Adrenal gland (tissue), 12 donors: Measurements from ENCODE around the gene TP53I3. TPM values are rescaled to one million over a fixed set of nuclear protein-coding genes. Genes with fewer than 3 reads are reported as not detected.

Source experiments
- DNase-seq, 7 donors: peaks; one replicate each; pipeline ENCODE4 v3.0.0-alpha.2; 2019 to 2020
- H3K27ac ChIP-seq, 5 donors: fragments of 200-600 bp; sonication (generic) in 4 of 5; 1 replicate in 3 of 5; 2 replicates in 2 of 5; pipeline versions ENCODE4 v1.5.1 to v1.8.0; 2016 to 2020; ENCODE audit warnings: mild to moderate bottlenecking in 1 of 5
- H3K27me3 ChIP-seq: fragments of 200-600 bp; 2 replicates; pipeline ENCODE4 v1.8.0; 2021
- H3K36me3 ChIP-seq, 2 donors: fragments of 200-600 bp; replicated peaks in 1 of 2; 1 replicate in 1 of 2; 2 replicates in 1 of 2; pipeline versions ENCODE4 v1.5.1 to v1.8.0; 2018 to 2022
- H3K4me1 ChIP-seq, 2 donors: fragments of 200-600 bp; replicated peaks in 1 of 2; 1 replicate in 1 of 2; 2 replicates in 1 of 2; pipeline versions ENCODE4 v1.5.1 to v1.8.0; 2018 to 2021
- H3K4me3 ChIP-seq, 4 donors: fragments of 200-600 bp; sonication (generic) in 3 of 4; one replicate each; pipeline ENCODE4 v1.5.1; 2016 to 2018
- H3K9me3 ChIP-seq, 3 donors: fragments of 200-600 bp; sonication (generic) in 1 of 3; replicated peaks in 1 of 3; 1 replicate in 2 of 3; 2 replicates in 1 of 3; pipeline versions ENCODE4 v1.5.1 to v1.8.0; 2016 to 2021
- CTCF ChIP-seq, 6 experiments: fragments of 450-650 bp in 4 of 6; fragments of 200-600 bp in 2 of 6; sonication (generic) in 1 of 6; IDR thresholded peaks; 1 replicate in 5 of 6; 2 replicates in 1 of 6; pipeline versions ENCODE4 v1.5.1 to v1.8.0; 2016 to 2021; ENCODE audit warnings: antibody characterized with exemption in 6 of 6, mild to moderate bottlenecking in 2 of 6, moderate library complexity in 1 of 6
- POLR2A ChIP-seq, 2 donors: fragments of 450-650 bp; IDR thresholded peaks; one replicate each; pipeline ENCODE4 v1.6.1; 2017; ENCODE audit warnings: antibody characterized with exemption in 2 of 2, mild to moderate bottlenecking in 2 of 2, moderate library complexity in 1 of 2
- WGBS, 4 donors: extraction: QIAGEN DNeasy Blood & Tissue Kit in 2 of 4; methylation state at CpG; one replicate each; pipeline versions ENCODE4 v1.1.5 to v1.1.7; 2013 to 2017; 5-methylcytosine and 5-hydroxymethylcytosine counted together
- intact Hi-C, 2 donors: fragments of 100-400 bp; cut with DNase I; formaldehyde crosslinking; loops; one replicate each; pipeline versions ENCODE4 v1.14.1 to v1.15.0; 2022 to 2023
- polyA plus RNA-seq, 3 donors: library from polyadenylated mRNA; stranded (reverse); fragments of 200-250 nt in 2 of 3; fragments of 350-450 nt in 1 of 3; fragmentation: Illumina TruSeq in 1 of 3; extraction: RNeasy Lipid Tissue Mini Kit (QIAGEN cat#74804) in 1 of 3; gene quantifications; one replicate each; pipeline ENCODE4 v1.2.3, GENCODE V29; 2013 to 2014
- total RNA-seq, 9 donors: library from RNA; depleted of rRNA in 4 of 9; stranded (reverse); fragments of >200 nt in 4 of 9; fragments of 120-200 nt in 1 of 9; fragmentation: NEBNext Ultra II Directional in 1 of 9; extraction: Animal tissue kit (Norgen Biotek cat#: 25700) in 1 of 9; gene quantifications; one replicate each; pipeline versions ENCODE4 v1.1.0 to v1.2.4, GENCODE V29; 2013 to 2023
- donor health status: healthy with polysubstance abuse.
- donor health status: Bipolar disorder and iron deficiency.
- donor health status: DM: yes; HTN: yes; CAD: no.
- donor health status: DM: no; HTN: no; CAD: no.
- donor health status: DM: no; HTN: no; CAD: no.
- donor health status: DM: yes; HTN: yes; CAD: no.

TP53I3 gene
- total and polyA plus RNA-seq, 12 donors = 18.4 to 50.0 (median 27.3) TPM

GRCh38 chr2:24121469-24121868 is 36.8 kb upstream of the TP53I3 start:
- no peaks in the 10 kb centered on the region for H3K27me3 ChIP-seq
- no peak overlapping the region for H3K27ac ChIP-seq
- no peaks in the 10 kb centered on the region for H3K9me3 ChIP-seq
- no peak for DNase-seq
- H3K36me3 ChIP-seq = no peaks in the 10 kb centered on the region
- WGBS, 4 donors = 55 to 89% (median 81%) methylated on average over 4 of the region's 4 CpGs
- no peak overlapping the region for H3K4me3 ChIP-seq
- no peak for TF ChIP-seq CTCF (IDR thresholded peaks at IDR 0.05)
- TF ChIP-seq POLR2A (IDR thresholded peaks at IDR 0.05) = no peak
- peaks cover 5 to 18% of the 10 kb centered on the region in 2 donors for H3K4me1 ChIP-seq
- intact Hi-C loops = no loop called here

GRCh38 chr2:24121066-24121465 is 36.4 kb upstream of the TP53I3 start:
- intact Hi-C loops = no loop called here
- peaks cover 5 to 18% of the 10 kb centered on the region in 2 donors for H3K4me1 ChIP-seq
- 69 to 85% (median 79%) methylated on average over 5 of the region's 5 CpGs for WGBS, 4 donors
- H3K27me3 ChIP-seq = no peaks in the 10 kb centered on the region
- H3K9me3 ChIP-seq = no peaks in the 10 kb centered on the region
- no peak overlapping the region for H3K27ac ChIP-seq
- no peaks in the 10 kb centered on the region for H3K36me3 ChIP-seq
- DNase-seq = no peak
- H3K4me3 ChIP-seq = no peak overlapping the region
- no peak for TF ChIP-seq POLR2A (IDR thresholded peaks at IDR 0.05)
- no peak for TF ChIP-seq CTCF (IDR thresholded peaks at IDR 0.05)

GRCh38 chr2:24117902-24118301 is 33.3 kb upstream of the TP53I3 start:
- TF ChIP-seq CTCF (IDR thresholded peaks at IDR 0.05) = no peak
- no peak for TF ChIP-seq POLR2A (IDR thresholded peaks at IDR 0.05)
- H3K4me3 ChIP-seq = no peak overlapping the region
- peaks cover 0 to 6% of the 10 kb centered on the region in 2 donors for H3K4me1 ChIP-seq
- H3K27me3 ChIP-seq = no peaks in the 10 kb centered on the region
- intact Hi-C loops = no loop called here
- no peak overlapping the region for H3K27ac ChIP-seq
- DNase-seq = no peak
- H3K36me3 ChIP-seq = no peaks in the 10 kb centered on the region
- 74 to 85% (median 80%) methylated on average over 1 of the region's 1 CpG for WGBS, 4 donors
- no peaks in the 10 kb centered on the region for H3K9me3 ChIP-seq

GRCh38 chr2:24115057-24115456 is 30.4 kb upstream of the TP53I3 start:
- DNase-seq = no peak
- Histone ChIP-seq H3K27ac (no peak overlapping the region), H3K4me1 (no peaks in the 10 kb centered on the region), H3K36me3 (no peaks in the 10 kb centered on the region), H3K9me3 (no peaks in the 10 kb centered on the region), H3K27me3 (no peaks in the 10 kb centered on the region), H3K4me3 (no peak overlapping the region)
- intact Hi-C loops = no loop called here
- no peak for TF ChIP-seq POLR2A (IDR thresholded peaks at IDR 0.05)
- WGBS, 4 donors = 43 to 75% (median 46%) methylated on average over 1 to 2 of the region's 2 CpGs

GRCh38 chr2:24111407-24111901 is 26.8 kb upstream of the TP53I3 start:
- WGBS, 4 donors = 63 to 71% (median 70%) methylated on average over 2 of the region's 2 CpGs

More at GRCh38 chr2:24111407-24111901, 26.8 kb upstream of the TP53I3 start:
- H3K27me3 ChIP-seq = no peaks in the 10 kb centered on the region
- no peaks in the 10 kb centered on the region for H3K9me3 ChIP-seq
- TF ChIP-seq CTCF (IDR thresholded peaks at IDR 0.05) (no peak), POLR2A (IDR thresholded peaks at IDR 0.05) (no peak)
- no peak for DNase-seq
- no peak overlapping the region for H3K27ac ChIP-seq
- no peak overlapping the region for H3K4me3 ChIP-seq
- no peaks in the 10 kb centered on the region for H3K4me1 ChIP-seq
- H3K36me3 ChIP-seq = no peaks in the 10 kb centered on the region
- intact Hi-C loops = no loop called here
